Activated naive CD8-positive, alpha-beta T cell (primary cell): ENCODE results near the gene BLTP3B.
A peak's percentile ranks its signal among the peaks of the same experiment; 100 is the strongest.
"Not testable (repeated sequence)": the region's sequence is repeated elsewhere in the genome, so short reads cannot be mapped to it uniquely, and the experiment has no call there.

Source experiments
- H3K27ac Mint-ChIP-seq: one replicate; pipeline ENCODE4 v1.8.0; 2021; ENCODE audit warnings: mixed read lengths
- H3K27me3 Mint-ChIP-seq: one replicate; pipeline ENCODE4 v1.8.0; 2021; ENCODE audit warnings: mixed read lengths
- H3K36me3 Mint-ChIP-seq: one replicate; pipeline ENCODE4 v1.8.0; 2021; ENCODE audit warnings: mixed read lengths
- H3K4me1 Mint-ChIP-seq: one replicate; pipeline ENCODE4 v1.8.0; 2021; ENCODE audit warnings: low read depth, mixed read lengths
- H3K4me3 Mint-ChIP-seq: one replicate; pipeline ENCODE4 v1.8.0; 2021; ENCODE audit warnings: mild to moderate bottlenecking, mixed read lengths
- H3K9me3 Mint-ChIP-seq: one replicate; pipeline ENCODE4 v1.8.0; 2021; ENCODE audit warnings: low read depth, mixed read lengths

The BLTP3B gene

DNA sequence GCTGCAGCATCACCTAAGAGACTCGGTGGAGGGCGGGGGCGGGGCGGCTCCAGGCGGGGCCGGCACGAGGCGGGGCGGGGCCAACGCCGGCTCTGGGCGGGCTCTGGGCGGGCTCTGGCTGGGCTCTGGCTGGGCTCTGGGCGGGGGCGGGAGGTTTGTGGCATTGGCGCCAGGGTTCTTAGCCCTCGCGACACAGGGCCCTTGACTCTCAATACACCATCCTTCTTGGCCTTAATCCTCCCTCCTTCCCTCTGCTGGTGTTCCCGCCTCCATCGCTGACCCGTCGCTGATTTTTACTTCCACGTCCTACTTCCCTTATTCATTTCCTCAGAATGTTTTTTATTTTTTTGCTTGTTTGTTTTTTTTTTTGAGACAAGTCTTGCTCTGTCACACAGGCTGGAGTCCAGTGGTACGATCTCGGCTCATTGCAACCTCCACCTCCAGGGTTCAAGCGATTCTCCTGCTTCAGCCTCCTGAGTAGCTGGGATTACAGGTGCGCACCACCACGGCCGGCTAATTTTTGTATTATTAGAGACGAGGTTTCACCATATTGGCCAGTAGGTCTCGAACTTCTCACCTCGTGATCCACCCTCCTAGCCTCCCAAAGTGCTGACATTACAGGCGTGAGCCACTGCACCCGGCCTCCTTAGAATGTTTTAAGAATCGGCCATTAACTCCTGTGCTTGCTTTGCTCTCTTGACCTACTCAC lies at the start of gene BLTP3B:
BLTP3B (minus strand) TSS at position 24 of the 709 bp plus-strand sequence. CDS start 239 bp downstream, outside the sequence.
- Mint-ChIP-seq H3K9me3 (no peaks in the 10 kb centered on the region), H3K4me1 (peaks cover 35% of the 10 kb centered on the region), H3K27ac (peak within 1 kb of the TSS; percentile 100), H3K27me3 (no peaks in the 10 kb centered on the region), H3K36me3 (peaks cover 4% of the 10 kb centered on the region), H3K4me3 (peak within 1 kb of the TSS; percentile 100)

DNA sequence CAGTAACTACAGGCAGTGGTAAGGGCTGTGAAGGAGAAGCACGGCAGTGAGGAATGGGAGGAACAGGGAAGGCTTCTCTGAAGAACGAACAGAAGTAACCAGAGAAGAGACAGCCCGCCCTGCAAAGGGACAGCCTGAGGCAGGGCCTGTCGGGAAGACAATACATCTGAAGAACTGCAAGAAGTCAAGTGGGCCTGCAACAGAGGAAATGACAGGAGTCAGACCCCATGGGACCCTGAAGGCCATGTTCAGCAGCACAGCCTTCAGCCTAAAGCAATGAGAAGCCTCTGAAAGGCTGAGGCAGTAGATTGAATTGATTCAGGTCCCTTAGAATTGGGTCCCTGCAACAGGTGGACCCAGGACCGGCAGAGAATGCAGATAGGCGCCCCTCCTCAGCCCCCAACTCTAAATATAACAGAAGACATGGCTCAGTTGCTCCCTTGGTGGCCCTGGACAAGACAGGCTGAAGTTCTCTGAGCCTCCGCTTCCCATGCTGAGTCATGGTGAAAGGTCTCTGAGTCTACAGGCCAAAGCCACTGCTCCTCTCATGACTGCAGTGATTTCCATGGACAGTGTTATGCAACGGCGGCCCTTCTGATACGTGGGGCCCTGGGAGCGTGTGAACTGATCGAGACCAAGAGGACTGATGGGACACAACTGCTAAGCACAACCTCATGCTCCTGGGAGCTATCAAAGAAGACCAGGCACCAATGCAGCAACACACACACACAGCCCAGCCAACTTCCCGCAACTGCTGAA lies 47.1 kb upstream of the BLTP3B start:
- Mint-ChIP-seq H3K27me3 (no peaks in the 10 kb centered on the region), H3K4me1 (peaks cover 2% of the 10 kb centered on the region), H3K4me3 (no peak overlapping the region), H3K36me3 (peaks cover 14% of the 10 kb centered on the region), H3K9me3 (no peaks in the 10 kb centered on the region), H3K27ac (no peak overlapping the region)

GRCh38 chr12:100188888-100189635 lies 46.4 kb upstream of the BLTP3B start:
- H3K27ac Mint-ChIP-seq, H3K4me3 Mint-ChIP-seq, H3K4me1 Mint-ChIP-seq, H3K27me3 Mint-ChIP-seq, H3K9me3 Mint-ChIP-seq: not testable (repeated sequence)
- H3K36me3 Mint-ChIP-seq = peaks cover 14% of the 10 kb centered on the region

DNA sequence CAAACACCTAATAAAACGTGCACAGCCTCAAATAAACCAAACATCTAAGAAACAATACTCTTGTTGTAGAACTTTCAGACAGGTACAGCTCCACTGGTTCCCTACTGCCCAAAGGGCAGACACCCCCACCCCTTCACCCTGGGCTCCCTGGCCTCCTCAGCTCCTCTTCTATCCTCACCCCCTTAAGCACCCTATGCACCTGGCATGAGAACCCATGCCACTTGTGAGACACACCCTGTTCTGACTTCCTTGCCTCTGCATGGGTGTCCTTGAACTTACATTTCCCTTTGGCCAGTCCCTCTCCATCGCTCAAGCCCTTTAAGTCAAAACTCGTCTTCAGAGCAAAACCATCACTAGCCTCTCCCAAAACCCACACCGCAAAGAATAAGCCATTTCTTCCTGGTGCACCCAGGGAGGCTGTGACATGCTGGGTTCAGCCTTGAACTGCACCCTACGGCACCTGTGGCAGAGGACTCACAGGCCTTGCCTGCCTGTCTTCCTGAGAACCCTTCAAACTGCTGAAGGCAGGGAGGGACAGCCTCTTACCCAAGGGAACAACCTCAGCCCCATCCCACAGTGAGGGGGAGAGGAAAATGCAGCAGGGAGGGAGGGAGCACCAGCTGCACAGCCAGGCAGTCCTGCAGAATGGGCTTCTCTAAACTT lies 45.3 kb upstream of the BLTP3B start:
- no peaks in the 10 kb centered on the region for H3K9me3 Mint-ChIP-seq
- H3K4me3 Mint-ChIP-seq = no peak overlapping the region
- H3K36me3 Mint-ChIP-seq = peaks cover 9% of the 10 kb centered on the region
- H3K4me1 Mint-ChIP-seq = no peaks in the 10 kb centered on the region
- H3K27me3 Mint-ChIP-seq = no peaks in the 10 kb centered on the region
- no peak overlapping the region for H3K27ac Mint-ChIP-seq

GRCh38 chr12:100187068-100187467 lies 44.4 kb upstream of the BLTP3B start:
- Mint-ChIP-seq H3K27ac (no peak overlapping the region), H3K27me3 (no peaks in the 10 kb centered on the region), H3K4me3 (no peak overlapping the region), H3K36me3 (peaks cover 7% of the 10 kb centered on the region), H3K9me3 (no peaks in the 10 kb centered on the region), H3K4me1 (no peaks in the 10 kb centered on the region)

GRCh38 chr12:100186071-100186470 lies 43.4 kb upstream of the BLTP3B start:
- no peaks in the 10 kb centered on the region for H3K4me1 Mint-ChIP-seq
- no peaks in the 10 kb centered on the region for H3K27me3 Mint-ChIP-seq
- H3K9me3 Mint-ChIP-seq = no peaks in the 10 kb centered on the region
- peaks cover 7% of the 10 kb centered on the region for H3K36me3 Mint-ChIP-seq
- H3K27ac Mint-ChIP-seq = no peak overlapping the region
- no peak overlapping the region for H3K4me3 Mint-ChIP-seq

- no peaks in the 10 kb centered on the region for H3K9me3 Mint-ChIP-seq
- no peak overlapping the region for H3K27ac Mint-ChIP-seq
- H3K4me1 Mint-ChIP-seq = no peaks in the 10 kb centered on the region
- H3K27me3 Mint-ChIP-seq = no peaks in the 10 kb centered on the region
- H3K36me3 Mint-ChIP-seq = peaks cover 6% of the 10 kb centered on the region
- no peak overlapping the region for H3K4me3 Mint-ChIP-seq
These were observed 42.8 kb upstream of the BLTP3B start for GRCh38 chr12:100185361-100185894.

DNA sequence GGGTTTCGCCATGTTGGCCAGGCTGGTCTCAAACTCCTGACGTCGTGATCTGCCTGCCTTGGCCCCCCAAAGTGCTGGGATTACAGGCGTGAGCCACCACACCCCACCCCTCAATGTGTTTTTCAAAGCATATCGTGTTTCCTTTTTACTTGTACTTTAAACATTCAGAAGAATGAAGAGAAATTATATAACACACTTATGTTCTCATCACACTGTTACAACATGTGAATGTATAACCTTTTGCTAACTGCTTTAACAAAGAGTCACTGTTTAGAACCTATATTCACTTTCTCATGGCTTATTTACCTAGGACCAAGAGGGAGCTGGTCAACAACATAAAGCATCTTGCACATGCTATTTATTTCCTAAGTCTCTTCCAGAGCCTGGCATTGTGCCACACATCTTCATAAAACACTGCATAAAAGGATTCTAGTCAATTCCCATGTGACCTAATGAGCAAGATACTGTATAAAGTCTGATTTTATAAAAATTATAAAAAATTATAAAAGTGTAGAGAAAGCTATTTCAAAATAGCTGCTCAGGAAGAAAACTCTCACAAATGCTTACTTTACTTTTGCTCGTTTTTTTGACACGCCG lies 42.0 kb upstream of the BLTP3B start:
- H3K4me1 Mint-ChIP-seq = no peaks in the 10 kb centered on the region
- peaks cover 2% of the 10 kb centered on the region for H3K36me3 Mint-ChIP-seq
- no peaks in the 10 kb centered on the region for H3K27me3 Mint-ChIP-seq
- no peak overlapping the region for H3K4me3 Mint-ChIP-seq
- H3K9me3 Mint-ChIP-seq = no peaks in the 10 kb centered on the region
- H3K27ac Mint-ChIP-seq = no peak overlapping the region

DNA sequence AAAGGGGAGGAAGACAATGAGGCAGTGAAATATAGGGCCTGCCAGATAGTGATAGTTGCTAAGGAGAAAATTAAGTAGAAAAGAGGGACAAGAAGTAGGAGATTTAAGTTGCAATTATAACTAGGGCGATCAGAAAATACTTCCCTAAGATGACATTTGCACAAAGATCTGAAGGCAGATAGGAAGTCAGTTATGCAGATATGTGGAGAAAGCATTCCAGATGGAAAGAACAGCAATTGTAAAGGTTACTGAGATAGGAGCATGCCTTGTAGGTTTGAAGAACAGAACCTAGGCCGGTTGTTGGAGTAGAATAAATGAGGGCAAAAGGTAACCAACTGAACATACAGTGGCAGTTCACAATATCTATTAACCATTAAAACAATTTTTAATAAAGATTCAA lies 36.6 kb upstream of the BLTP3B start:
- H3K9me3 Mint-ChIP-seq = no peaks in the 10 kb centered on the region
- no peak overlapping the region for H3K4me3 Mint-ChIP-seq
- no peak overlapping the region for H3K27ac Mint-ChIP-seq
- H3K36me3 Mint-ChIP-seq = peaks cover 6% of the 10 kb centered on the region
- no peaks in the 10 kb centered on the region for H3K4me1 Mint-ChIP-seq
- H3K27me3 Mint-ChIP-seq = no peaks in the 10 kb centered on the region

- H3K4me1 Mint-ChIP-seq, H3K4me3 Mint-ChIP-seq, H3K27me3 Mint-ChIP-seq, H3K27ac Mint-ChIP-seq, H3K36me3 Mint-ChIP-seq, H3K9me3 Mint-ChIP-seq: not testable (repeated sequence)
These were observed 33.8 kb upstream of the BLTP3B start for GRCh38 chr12:100176493-100176892.

DNA sequence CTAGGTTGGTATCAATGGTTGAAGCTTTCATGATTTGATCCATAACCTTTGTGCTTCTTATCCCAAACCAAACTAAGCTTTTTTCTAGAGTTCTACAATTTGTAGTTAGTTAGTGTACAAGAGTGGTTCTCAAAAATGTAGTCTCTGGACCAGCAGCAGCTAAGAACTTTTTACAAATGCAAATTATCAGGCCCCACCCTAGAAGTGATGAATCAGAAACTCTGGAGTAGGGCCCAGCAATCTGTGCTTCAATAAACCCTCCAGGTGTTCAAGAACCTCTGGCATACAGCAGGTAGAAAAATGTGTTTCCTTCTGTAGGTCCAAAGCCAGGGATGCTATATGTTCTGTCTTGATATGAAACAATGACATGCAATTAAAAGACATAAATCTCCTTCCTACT lies 31.8 kb upstream of the BLTP3B start:
- H3K4me1 Mint-ChIP-seq = no peaks in the 10 kb centered on the region
- no peaks in the 10 kb centered on the region for H3K27me3 Mint-ChIP-seq
- no peak overlapping the region for H3K4me3 Mint-ChIP-seq
- no peak overlapping the region for H3K27ac Mint-ChIP-seq
- H3K9me3 Mint-ChIP-seq = no peaks in the 10 kb centered on the region
- peaks cover 9% of the 10 kb centered on the region for H3K36me3 Mint-ChIP-seq

DNA sequence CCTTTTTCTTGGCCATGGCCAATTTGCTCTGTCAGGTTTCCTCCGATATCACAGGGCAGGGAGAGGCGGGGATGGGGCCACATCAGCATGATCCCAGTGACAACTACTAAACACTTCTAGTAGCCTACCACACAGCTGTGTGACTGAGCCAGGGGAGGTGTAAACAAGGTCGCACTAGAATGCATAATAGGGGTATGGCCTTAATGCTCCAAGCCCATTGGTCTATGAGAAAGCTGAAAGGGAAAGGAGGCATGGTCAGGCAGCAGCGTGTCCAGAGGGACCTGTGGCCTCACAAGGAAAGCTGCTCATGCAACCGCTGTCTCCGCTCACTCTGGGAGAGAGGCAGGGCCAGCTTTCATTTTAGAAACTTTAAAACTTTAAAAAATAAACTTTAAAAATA lies 30.4 kb upstream of the BLTP3B start:
- Mint-ChIP-seq H3K4me3 (no peak overlapping the region), H3K9me3 (no peaks in the 10 kb centered on the region), H3K27me3 (no peaks in the 10 kb centered on the region), H3K4me1 (no peaks in the 10 kb centered on the region), H3K36me3 (peaks cover 5% of the 10 kb centered on the region), H3K27ac (no peak overlapping the region)

GRCh38 chr12:100171248-100171647 lies 28.6 kb upstream of the BLTP3B start:
- Mint-ChIP-seq H3K9me3 (no peaks in the 10 kb centered on the region), H3K4me3 (no peak overlapping the region), H3K27ac (no peak overlapping the region), H3K27me3 (no peaks in the 10 kb centered on the region), H3K36me3 (peaks cover 5% of the 10 kb centered on the region), H3K4me1 (no peaks in the 10 kb centered on the region)

DNA sequence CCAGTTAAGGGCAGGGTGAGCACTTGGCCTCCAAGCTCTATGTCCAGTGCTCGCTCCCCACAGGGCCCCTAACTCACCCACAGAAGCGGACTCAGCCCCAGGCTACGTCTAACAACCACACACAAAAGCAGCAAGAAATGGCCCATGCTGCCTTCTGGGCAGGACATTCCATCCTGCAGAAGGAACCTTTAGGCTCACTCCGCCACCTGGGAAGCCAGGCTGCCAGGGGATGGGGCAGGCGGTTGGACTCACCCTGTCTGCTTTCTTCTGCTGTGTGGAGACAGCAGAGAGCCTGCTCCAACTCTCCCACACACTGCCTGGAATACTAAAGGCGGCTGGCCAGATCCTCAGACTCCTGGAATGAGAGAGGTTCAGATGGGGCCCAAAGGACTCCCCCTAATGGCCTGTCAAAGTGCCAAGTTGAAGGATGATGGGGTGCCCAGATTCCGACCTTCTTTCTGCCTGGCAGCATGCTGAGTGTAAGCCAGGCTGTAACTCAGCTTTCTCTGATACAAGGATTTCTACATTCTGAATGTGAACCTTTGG lies 27.7 kb upstream of the BLTP3B start:
- H3K36me3 Mint-ChIP-seq = peaks cover 5% of the 10 kb centered on the region
- no peak overlapping the region for H3K4me3 Mint-ChIP-seq
- H3K27me3 Mint-ChIP-seq = no peaks in the 10 kb centered on the region
- no peaks in the 10 kb centered on the region for H3K4me1 Mint-ChIP-seq
- H3K27ac Mint-ChIP-seq = no peak overlapping the region
- H3K9me3 Mint-ChIP-seq = no peaks in the 10 kb centered on the region
